Measurements from ENCODE around the gene ZNF688.

The ZNF688 gene

DNA sequence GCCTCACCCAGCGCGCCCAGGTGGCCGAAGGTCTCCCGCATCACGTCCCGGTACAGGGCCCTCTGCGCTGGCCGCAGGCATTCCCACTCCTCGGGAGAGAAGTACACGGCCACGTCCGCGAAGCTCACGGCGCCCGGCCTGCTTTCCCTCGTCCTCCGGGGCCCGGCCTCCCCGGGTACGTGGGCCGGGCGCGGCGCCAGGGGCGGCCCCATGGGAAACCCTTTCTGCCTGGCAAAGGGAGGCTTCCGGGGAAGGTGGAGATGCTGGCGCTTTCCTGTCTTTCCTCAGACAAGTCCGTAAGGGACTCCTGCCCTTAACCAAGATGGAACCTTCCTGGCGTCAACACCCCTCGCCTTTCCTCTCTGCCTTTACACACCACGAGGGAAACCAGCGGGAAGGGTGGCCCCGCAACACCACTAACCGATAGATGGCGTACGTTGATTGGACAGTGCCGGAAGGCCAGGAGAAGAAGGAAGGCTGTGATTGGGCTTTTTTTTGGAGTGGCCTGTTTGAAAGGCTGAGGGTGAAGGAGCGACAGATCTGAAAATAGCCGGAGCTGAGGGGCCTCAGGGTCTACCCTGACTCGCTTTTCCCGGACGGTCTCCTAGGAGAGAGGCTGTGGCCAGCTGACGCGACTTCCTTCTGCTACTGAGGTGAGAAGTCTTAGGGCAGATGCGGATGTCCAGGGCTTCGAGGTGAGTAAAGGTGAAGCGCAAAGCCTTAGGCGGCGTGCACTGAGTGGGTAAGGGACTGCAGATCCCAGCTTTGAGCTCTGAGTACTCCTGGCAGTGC is 14.1 kb upstream of the ZNF688 start, which contains the start of gene ZNF785:
Gene ZNF785, minus strand, starts transcription at position 298 of the 792 bp plus-strand sequence. Its CDS starts 86 bp downstream, at position 212.
- DNase-seq (ENCODE audit: low read depth in 2 of 2): peak; percentile 87 to 88

DNA sequence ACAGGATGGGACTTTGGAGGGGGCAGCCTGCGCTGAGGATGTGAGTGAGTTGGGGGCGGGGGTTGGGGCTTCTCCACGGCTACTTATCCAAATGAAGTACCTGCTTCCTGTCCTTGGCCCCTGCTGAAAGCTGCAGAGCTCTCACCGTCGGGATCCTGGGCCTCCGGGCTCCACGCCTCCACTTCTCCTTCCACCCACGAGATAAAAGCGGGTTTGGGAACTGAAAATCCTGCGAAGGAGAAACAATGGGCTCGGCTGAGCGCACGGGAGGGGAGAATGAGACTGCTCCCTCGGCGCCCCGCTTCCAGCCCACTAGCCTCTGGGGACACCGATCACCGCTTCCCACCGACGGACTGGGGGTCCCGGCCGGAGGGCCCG is 13.5 kb upstream of the ZNF688 start:
- no peak for DNase-seq (ENCODE audit: low read depth in 2 of 2)

DNA sequence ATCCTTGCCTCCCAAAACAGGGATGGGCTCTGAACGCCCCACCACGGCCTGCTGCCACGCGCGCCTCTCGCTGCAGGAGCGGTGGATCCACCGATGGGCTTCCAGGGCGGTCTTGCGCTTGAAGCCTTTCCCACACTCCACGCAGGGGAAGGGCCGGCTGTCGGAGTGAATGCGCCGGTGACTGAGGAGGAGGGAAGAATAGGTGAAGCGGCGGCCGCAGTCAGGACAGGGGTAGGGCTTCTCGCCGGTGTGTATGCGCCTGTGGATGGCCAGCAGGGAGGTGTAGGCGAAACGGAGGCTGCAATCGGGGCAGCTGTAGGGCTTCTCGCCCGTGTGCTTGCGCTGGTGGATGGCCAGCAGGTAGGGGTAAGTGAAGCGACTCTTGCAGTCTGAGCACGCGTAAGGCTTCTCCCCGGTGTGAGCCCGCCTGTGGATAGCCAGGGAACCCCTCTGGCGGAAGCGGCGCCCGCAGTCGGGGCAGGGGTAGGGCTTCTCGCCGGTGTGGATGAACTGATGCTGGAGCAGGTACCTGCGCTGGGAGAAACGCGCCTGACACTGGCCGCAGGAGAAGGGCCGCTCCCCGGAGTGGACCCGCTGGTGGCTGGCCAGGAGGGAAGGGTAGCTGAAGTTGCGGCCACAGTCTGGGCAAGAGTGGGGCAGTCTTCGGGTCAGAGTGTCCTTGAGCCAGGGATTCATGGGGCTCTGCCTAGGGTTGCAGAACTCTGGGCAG is 11.3 kb upstream of the ZNF688 start:
- no peak for DNase-seq (ENCODE audit: low read depth in 2 of 2)

DNA sequence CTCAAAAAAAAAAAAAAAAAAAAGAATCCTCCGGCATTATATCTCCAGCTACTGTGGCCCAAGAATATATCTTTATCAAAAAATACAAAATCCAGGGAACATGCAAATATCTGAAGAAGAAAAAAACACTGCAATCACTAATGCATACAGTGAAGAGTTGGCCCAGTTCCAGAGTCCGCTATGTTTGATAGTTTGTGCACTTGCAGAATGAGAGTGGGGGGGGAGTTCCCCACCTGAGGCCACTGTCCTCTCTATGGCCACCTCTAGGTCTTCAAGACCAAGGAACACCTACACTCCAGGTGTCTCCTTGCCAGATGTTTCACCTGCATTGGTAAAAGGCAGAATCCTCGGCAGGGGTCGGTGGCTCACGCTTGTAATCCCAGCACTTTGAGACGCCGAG is 9.9 kb upstream of the ZNF688 start:
- DNase-seq (ENCODE audit: low read depth in 2 of 2): no peak

DNA sequence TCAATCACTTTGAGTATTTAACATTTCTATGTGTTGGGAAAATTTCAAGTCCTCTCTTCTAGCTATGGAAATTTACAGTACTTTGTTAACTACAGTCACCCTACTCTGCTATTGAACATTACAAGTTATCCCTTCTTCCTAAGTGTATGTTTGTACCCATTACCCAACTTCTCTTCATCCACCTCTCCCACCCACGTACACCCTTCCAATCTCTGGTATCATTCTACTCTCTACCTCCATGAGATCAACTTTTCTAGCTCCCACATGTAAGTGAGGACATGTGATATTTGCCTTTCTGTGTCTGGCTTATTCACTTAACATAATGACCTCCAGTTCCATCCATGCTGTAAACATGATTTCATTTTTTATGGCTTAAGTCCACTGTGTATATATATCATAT is 3.2 kb upstream of the ZNF688 start:
- no peak for DNase-seq (ENCODE audit: low read depth in 2 of 2)

DNA sequence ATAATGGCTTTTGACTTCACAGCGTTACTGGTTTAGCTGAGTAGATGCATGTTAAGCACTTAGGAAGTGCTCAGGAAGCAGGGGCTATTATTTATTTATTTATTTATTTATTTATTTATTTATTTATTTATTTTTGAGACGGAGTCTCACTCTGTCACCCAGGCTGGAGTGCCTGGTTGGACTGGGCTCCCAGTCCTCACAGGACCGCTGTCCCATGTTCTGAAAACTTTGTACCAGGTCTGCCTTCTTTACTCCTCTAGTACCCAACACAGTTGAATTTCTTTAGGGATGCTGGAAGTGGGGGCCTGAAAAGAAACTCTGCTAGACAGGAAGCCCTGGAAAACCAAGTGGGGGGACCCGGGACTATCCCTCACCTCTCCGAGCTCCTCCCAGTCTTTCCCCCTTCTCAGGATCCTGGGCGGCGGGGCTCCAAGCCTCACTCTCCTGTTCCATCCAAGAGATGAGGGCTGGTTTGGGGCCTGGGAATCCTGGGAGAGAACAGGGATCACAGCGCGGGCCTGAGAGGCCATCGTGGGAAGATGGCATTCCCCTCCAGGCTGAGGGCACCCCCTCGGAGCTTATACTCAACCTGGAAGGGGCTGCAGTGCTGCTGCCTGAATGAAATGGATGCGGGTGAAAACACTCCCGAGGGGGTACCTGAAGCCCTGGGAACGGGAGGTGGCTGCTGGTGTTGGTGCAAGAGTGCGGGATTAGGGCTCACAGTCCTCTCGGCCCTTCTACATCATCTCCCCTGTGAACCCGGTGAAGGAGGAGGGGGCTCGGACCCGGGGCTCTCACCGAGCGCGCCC is 674 bp downstream of the ZNF688 start:
- no peak for DNase-seq (ENCODE audit: low read depth in 2 of 2)

DNA sequence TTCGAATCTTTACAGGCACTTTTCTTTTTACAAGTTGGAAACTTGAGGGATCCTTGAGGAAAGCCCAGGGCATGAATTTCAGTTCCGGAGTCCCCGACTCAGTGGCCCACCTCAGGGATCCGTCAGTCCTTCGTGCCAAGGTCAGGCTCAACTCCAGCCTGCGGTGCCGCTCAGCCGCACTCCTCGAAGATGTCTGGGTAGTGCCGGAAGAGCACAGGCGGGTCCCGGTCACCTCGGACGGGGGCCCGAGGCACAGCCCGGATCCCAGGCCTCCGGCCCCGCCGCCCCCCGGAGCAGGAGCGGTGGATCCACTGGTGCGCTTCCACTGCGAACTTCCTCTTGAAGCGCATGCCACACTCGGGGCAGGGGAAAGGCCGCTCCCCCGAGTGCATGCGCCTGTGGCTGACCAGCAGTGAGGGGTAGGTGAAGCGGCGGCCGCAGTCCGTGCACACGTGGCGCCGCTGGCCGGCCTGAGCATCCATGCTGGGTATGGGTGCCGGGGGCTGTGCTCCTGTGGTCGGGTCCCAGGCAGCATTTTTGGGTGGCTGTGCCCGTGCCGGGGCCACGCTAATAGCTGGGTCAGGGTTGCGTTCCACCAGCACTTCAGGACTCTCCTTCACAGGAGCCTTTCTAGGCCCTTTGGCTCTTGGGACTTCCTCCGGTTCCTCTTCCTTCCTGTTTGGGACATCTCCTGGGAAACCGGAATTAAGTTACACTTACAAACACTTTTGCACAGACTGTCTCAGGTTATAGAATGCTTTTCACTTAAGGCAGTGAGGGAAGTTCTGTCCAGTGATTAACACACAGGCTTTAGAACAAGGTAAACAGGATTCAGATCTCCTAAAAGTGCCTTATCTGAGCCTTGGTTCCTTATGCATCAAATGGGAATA is 1.5 kb downstream of the ZNF688 start:
- no peak for DNase-seq (ENCODE audit: low read depth in 2 of 2)

DNA sequence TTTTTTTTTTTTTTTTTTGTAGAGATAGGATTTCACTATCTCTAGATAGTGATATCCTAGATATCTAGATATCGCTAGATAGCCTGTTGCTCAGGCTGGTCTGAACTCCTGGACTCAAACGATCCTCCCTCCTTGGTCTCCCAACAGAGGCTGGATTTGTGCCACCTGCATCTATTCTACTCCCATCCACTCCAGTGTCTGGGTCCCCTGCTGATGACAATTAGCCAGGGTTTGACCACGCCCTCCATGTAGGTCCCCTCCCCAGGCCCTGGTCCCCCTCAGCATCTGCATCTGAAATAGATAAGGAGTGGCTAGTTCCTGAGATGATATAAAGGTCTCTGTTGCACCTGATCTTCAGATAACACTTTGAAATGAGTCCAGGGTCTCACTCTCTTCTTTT is 2.2 kb downstream of the ZNF688 start:
- no peak for DNase-seq (ENCODE audit: low read depth in 2 of 2)

DNA sequence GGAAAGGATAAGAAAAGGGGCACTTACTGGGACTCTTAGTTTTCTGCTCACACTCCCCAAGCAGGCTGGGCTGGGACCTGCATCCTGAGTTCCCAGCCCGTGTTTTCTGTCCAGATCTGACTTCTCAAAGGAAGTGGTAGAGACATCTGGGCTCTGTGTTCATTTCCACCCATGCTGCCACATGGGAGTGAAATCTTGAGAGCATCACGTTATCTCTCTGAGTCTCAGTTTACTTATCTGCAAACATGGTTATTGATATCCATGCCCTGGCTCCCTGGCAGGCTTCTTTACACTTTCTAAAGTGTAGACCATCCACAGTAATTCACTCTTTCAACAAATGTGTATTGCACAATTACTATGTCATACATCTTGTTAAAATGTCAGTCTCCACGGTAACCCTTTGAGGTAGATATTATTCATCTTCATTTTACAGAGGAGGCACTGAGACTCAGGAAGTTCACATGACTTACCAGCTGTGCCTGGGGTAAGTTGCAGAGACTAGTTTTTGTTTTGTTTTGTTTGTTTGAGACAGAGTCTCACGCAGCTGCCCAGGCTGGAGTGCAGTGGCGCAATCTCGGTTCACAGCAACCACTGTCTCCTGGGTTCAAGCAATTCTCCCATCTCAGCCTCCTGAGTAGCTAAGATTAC is 3.4 kb downstream of the ZNF688 start:
- DNase-seq (ENCODE audit: low read depth in 2 of 2): no peak

DNA sequence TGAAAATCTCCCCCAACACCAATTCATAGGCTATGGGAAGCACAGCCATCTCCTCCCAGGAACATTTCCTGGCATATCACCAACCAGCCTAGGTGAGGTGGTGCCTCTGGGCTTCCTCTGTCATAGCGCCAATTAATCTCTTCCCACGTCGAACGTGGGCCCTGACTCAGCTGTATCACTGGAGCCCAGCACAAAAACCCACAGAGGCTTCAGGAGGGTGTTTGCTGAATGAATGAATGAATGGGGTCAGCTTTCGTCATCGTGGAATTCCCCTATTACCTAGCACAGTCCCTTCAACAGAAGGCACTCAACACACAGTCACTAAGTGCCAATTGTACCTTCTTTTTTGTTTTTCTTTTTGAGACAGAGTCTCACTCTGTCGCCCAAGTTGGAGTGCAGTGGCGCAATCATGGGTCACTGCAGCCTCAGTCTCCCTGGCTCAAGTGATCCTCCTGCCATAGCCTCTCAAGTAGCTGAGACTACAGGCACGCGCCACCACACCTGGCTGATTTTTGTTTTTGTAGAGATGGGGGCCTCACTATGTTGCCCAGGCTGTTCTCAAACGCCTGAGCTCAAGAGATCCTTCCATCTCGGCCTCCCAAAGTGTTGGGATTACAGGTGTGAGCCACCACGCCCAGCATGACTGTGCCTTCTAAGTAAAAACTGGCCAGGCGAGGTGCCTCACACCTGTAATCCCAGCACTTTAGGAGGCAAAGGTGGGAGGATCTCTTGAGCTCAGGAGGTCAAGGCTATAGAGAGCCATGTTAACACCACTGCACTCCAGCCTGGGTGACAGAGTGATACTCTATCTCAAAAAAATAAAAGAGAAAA is 4.1 kb downstream of the ZNF688 start:
- DNase-seq (ENCODE audit: low read depth in 2 of 2): peak; percentile 52 to 64

DNA sequence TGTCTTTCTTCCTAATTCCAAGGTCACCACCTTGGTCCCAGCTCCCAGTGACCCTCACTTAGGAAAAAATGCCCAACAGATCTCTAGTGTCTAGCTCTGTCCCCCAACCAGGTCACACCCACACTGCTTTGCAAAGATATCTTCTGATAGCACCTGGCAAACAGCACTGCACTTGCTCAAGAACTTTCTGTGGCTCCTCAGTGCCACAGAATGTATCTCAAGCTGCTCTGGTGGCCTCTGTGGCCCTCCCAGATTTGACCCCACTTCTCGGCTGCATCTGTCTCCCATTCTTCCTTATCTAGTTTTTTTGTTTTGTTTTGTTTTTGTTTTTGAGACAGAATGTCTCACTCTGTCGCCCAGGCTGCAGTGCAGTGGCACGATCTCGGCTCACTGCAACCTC is 5.0 kb downstream of the ZNF688 start:
- DNase-seq (ENCODE audit: low read depth in 2 of 2): no peak

DNA sequence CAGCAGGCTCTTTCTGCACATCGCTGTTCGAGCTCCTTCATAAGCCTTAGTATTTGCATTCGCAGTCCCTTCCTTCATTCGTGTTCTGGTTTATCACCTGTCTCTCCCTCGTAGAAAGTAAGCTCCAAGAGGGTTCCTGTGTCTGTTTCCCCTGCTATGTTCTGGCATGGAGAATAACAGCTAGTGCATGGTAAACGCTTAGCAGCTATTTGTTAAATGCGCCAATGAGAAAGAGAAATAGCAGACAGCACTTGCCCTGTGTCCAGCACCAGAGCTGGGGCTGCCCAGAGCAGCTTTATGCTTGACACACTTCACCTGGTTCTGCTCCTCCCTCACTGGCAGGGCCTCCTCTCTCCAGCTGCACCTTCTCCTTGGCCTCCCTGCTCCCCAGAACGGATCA is 5.5 kb downstream of the ZNF688 start:
- no peak for DNase-seq (ENCODE audit: low read depth in 2 of 2)

DNA sequence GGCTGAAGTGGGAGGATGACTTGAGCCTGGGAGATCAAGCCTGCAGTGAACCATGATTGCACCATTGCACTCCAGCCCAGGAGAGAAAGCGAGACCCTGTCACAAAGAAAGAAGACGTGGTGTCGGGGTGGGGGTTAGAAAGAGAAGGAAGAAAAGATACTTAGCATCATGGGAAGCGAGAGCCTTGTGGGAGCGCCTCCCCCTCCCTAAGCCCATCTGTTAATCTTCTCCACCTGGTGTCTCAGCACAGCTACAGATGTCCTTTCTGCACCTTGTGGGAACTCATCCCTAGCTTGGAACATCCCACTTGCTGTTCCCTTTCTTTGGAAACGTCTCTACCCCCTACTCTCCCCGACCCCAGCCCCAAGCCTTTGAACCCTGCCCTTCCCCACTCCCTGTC is 6.0 kb downstream of the ZNF688 start:
- DNase-seq (ENCODE audit: low read depth in 2 of 2): no peak

DNA sequence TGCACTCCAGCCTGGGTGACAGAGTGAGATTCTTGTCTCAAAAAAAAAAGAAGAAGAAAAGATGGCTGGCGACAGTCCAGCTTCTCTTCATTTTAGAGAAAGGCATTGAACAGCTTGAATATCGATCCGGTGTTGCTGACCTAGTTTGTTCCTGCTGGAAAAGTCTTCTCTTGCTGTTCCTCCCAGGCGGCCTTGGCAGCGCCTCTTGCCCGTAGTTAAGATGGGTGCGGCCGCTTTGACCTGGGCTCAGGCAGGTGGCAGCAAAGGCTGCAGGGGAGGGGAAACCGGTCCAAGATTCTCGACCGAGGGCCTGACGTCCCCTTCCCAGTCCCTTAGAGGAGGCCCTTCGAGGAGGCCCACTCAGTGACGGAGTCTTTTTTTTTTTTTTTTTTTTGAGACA is 9.5 kb downstream of the ZNF688 start:
- DNase-seq (ENCODE audit: low read depth in 2 of 2): no peak

DNA sequence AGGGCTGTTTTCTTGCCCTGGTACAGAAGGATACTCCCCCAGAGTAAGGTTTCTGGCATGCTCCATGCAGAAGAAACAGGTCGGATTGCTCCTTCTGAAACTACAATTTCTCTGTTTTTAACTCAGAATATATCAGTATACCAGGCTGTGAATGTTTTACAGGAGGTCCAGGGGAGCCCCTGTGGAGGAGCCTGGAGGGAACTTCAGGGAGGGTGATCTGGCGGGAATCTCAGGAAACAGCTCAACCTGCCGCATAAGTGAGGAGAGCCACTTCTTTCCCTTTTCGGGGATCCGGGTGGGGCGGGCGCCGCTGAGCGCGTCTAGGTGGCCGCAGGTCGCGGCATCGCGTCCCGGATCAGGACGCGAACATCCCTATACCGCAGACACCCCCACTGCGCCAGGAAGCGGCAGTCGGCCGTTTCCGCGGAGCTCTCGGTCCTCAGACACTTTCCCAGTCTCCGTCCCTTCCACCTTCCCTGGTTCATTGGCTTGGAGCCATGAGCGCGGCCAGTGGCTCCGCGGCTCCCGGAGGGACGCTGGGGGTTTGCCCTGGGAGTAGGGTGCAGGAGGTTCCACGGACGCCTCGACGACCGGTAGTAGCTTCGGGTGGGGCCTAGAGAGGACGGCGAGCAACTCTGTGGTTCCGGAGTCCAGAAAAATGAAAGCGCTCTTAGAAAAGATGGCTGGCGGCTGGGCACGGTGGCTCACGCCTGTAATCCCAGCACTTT is 10.3 kb downstream of the ZNF688 start:
- DNase-seq (ENCODE audit: low read depth in 2 of 2): no peak

DNA sequence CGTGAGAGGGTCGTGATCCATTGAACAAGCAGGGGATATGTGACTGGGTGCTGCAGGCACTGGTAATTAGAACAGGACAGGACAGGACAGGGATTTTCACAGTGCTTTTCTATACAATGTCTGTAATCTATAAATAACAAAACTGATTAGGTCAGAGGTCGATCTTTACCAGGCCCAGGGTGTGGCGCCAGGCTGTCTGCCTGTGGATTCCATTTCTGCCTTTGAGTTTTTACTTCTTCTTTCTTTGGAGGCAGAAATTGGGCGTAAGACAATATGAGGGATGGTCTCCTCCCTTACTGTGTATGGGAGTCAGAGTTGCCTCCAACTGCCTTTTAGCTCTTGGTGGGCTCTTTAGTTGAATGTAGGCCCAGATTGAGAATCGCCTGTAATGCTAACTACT is 11.8 kb downstream of the ZNF688 start:
- DNase-seq (ENCODE audit: low read depth in 2 of 2): no peak

DNA sequence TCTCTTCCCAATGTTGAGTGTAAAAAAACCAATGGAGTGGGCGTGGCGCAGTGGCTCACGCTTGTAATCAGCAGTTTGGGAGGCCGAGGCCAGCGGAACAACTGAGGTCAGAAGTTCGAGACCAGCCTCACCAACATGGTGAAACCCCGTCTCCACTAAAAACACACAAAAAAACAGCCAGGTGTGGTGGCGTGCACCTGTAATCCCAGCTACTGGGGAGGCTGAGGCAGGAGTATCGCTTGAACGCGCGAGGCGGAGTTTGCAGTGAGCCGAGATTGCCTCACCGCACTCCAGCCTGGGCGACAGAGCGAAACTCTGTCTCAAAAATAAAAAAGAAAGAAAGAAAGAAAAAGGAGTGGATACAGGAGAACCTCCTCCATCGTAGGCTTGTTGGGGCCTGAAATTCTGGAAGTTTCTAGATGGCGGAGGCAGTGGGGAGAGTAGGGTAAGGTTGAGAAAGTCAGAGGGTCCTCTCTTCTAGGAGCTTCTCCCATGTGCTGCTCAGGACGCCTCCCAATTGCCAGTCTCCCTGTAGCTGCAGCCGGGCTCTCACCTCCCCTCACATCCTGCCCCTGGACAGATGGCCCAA is 12.6 kb downstream of the ZNF688 start:
- DNase-seq (ENCODE audit: low read depth in 2 of 2): no peak

DNA sequence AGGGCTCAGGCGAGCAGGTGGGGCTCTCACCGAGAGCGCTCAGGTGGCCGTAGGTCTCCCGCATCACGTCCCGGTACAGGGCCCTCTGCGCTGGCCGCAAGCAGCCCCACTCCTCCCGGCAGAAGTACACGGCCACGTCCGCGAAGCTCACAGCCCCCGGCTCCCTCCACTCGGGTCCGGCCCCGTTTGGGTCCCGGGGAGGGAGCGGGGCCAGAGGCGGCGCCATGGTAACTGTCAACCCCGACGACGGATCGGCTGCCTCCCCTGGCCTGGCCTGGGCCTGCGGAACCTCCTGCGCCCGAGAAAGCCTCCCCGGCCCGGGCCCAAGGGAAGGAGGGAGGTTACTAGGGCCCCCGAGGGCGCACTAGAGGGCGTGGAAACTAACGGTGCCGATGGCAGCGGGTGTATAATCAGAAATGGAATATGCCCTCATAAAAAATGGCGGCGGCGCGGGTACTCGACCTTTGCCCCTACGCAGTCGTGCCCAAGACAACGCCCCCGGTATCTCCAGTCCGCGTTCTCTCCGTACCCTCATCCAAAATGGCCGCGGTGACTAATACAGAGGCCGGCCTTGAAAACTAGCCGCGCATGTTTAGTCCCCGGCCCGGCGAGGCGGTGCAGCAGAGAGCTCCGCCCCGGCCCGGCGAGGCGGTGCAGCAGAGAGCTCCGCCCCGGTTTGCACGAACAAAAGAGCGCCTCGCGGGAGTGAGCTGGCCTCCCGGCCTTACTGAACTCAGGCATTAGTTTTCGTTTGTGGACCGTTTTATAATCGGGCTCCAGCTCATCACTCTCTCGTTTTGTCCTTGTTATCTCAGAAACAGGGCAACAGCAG is 13.3 kb downstream of the ZNF688 start, which contains the start of gene ZNF764:
Gene ZNF764, minus strand, starts transcription at position 418 of the 832 bp plus-strand sequence. Its CDS starts 192 bp downstream, at position 226.
- DNase-seq (ENCODE audit: low read depth in 2 of 2): peak; percentile 96 to 98

Data from stimulated activated CD8-positive, alpha-beta memory T cell treated with anti-CD3 and anti-CD28 coated beads, Interleukin-15, amount 100 ng/mL, for 48 hours (primary cell).